Measurements from ENCODE around the gene LBP.

- no peak for TF ChIP-seq POLR2A (IDR thresholded peaks at IDR 0.05)
- TF ChIP-seq, protein P1, sequence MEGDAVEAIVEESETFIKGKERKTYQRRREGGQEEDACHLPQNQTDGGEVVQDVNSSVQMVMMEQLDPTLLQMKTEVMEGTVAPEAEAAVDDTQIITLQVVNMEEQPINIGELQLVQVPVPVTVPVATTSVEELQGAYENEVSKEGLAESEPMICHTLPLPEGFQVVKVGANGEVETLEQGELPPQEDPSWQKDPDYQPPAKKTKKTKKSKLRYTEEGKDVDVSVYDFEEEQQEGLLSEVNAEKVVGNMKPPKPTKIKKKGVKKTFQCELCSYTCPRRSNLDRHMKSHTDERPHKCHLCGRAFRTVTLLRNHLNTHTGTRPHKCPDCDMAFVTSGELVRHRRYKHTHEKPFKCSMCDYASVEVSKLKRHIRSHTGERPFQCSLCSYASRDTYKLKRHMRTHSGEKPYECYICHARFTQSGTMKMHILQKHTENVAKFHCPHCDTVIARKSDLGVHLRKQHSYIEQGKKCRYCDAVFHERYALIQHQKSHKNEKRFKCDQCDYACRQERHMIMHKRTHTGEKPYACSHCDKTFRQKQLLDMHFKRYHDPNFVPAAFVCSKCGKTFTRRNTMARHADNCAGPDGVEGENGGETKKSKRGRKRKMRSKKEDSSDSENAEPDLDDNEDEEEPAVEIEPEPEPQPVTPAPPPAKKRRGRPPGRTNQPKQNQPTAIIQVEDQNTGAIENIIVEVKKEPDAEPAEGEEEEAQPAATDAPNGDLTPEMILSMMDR (IDR thresholded peaks at IDR 0.05 in 4 of 5, conservative IDR thresholded peaks at IDR 0.05 in 1 of 5): no peak
These were observed 639 bp upstream of the LBP start for GRCh38 chr20:38345643-38346042.

Measured in gastrocnemius medialis (tissue), 4 donors.